HG02623 (cell line): ENCODE results near the gene DSP.

Experiments used
- ATAC-seq: cut with Tn5 transposase; IDR thresholded peaks from one replicate; pipeline ENCODE4 v1.9.1; 2021; ENCODE audit warnings: moderate library complexity; ENCODE audit not compliant: unreplicated experiment

The DSP gene

DNA sequence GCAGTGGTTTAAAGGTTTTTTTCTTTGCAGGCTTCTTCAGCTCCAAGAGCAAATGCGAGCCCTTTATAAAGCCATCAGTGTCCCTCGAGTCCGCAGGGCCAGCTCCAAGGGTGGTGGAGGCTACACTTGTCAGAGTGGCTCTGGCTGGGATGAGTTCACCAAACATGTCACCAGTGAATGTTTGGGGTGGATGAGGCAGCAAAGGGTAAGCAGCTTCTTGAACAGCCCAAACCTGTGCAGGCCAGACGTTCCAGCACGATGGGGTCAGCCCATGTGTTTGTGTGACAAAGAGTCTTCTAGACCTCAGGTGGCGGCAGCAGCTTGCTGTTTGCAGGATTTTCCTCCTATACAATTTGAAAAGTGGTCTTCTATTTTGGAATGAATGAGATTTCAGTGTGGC, 17.7 kb downstream of the DSP start:
- ATAC-seq: no peak

DNA sequence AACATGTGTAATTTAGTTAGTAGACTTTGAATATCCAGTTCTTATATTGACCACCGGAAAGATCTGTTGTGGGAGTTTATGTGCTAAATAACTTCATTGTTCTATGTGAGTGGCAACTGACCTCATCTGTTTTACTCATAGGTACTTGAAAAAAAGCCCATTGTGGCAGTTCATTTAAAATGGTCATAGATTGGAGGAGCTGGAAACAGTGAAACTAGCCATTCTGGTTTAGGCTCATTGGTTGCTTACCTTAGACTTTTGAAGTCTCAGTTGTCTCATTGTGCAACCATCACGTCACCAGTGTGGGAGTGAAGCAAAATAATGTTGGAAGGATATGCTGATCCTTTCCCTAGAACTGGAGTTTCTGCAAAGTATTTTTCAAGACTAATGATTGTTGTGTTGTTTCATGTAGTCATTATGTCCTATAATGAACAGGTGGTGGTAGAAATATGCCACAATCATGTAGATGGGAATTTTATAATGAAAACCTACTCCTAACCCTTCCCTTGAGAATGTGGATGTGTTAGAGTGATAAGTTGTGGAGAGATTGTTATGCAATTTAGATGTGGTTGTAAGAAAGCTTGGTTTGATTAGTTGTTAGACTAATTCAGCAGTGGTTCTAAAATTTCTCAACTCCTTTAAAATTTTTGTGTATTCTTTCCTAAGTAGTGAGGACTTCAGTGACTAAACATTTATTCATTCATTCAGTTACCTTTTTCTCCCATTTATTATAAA, 18.3 kb downstream of the DSP start:
- ATAC-seq: no peak

DNA sequence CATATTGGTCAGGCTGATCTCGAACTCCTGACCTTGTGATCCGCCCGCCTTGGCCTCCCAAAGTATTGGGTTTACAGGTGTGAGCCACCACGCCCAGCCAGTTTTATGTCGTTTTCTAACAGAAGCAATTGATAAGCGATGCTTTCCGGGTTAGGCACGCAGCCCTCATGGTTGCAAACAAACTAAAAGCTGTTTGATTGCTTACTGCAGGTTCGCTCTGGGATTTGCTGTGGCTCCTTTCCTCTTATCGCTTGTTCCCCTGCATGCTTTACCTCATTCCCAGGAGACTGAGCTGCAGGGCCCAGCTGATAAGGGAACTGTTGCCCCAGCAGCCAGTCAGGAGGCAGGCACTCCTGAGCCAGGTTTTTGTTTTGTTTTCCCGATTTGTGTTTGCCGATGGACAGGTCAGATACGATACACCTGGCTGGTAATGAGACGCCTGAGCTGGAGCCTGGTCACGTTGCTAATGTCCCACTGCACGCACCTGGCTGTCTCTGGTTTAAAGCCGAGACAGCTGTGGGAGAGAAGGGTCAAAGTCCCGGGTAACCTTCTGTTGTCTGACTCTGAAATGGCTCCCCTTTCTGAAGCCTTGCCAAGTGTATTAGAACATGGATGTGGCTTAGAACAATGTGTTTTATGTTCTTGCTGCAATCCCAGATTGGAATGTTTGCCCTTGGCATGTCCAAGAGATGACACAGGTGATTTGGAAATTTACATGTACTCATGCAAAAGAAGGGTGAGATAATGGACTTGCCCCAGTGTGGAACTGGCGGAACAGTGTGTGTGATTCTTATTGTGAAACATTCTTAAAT, 19.9 kb downstream of the DSP start:
- no peak for ATAC-seq

DNA sequence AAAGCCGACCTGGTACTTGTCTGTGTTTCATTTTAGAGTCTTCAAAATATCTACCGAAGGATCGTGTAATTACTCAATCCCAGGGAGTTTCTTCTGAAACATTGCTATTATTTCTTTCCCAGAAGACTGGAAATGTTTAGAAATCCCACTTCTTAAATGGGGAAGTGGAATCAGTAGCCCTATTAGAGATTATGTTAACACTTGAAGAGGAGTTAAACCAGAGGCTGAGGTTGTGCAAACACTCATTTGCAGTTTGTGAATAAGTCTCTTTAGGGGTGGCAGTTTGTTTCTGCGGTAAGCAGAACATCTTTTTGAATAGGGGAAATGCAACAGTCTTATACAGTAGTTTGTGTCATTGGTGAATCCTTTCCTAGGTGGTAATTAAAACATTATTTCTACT, 21.3 kb downstream of the DSP start:
- ATAC-seq: no peak

DNA sequence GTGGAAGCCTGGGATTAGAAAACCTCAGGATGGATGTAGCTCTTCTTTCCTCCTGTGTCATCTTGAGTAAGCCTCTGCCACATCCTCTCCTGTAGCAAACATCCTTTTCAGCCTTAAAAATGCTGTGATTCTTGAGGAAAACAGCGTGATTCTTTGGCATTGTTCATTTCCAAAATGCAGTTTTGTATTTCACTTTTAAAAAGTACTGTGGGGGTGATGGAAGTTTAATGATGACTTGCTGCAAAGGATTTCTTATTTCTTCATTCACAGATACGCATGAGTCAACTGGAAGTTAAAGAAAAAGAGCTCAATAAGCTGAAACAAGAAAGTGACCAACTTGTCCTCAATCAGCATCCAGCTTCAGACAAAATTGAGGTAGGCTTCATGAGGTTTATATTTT, 24.6 kb downstream of the DSP start:
- no peak for ATAC-seq

DNA sequence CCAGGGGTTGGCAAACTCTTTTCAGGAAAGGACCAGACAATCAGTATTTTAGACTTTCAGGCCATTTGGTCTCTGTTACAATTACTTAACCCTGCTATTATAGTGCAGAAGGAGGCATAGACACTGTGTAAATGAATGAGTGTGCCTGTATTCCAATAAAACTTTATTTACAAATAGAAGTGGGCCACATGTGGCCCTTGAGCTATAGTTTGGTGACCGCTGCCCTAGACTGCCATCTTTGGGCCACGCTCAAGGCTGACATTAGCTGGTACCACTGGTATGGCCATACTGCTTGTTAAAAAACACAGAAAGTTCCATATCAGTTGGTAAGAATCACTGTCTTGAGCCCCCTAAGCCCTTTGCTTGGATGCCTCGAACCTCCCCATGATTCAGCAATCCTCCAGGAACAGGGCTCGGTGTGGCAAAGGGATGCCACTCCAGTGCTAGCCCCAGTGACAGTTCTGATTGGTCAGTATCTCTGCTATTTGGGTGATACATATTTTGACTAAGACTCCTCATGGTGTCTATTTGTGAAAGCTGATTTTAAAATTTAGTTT, 25.2 kb downstream of the DSP start:
- ATAC-seq: no peak

DNA sequence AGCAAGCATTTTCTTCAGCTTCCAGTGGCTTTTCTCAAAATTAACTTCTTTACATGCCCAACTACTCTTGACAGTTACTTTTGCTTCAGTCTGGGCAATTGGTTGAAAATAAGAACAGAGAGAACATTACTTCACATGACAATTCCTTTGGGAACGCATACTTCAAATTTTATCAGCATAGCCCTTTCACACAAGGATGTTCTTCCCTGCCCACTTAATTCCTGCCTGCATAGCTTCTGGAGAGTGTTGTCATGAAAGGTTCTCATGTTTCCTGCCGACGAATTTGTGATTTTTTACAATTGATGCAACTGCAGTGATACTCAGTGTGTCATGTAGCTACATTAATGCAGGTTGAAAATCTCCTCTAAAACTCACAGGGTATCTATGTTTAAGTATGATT, 26.6 kb downstream of the DSP start:
- no peak for ATAC-seq

DNA sequence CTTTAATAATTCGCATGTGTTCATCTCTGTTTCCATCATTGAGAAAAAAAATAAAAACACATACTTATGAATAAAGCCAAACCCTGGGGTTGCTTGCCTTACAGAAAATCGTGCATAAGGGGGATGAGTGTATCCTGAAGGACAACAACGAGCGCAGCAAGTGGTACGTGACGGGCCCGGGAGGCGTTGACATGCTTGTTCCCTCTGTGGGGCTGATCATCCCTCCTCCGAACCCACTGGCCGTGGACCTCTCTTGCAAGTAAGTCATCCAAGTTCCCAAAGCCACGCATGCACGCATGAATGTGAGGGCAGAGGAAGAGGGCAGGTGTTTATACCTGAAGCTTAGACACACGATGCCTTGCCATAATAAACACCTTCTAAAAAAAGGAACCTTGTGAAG, 27.6 kb downstream of the DSP start:
- no peak for ATAC-seq

DNA sequence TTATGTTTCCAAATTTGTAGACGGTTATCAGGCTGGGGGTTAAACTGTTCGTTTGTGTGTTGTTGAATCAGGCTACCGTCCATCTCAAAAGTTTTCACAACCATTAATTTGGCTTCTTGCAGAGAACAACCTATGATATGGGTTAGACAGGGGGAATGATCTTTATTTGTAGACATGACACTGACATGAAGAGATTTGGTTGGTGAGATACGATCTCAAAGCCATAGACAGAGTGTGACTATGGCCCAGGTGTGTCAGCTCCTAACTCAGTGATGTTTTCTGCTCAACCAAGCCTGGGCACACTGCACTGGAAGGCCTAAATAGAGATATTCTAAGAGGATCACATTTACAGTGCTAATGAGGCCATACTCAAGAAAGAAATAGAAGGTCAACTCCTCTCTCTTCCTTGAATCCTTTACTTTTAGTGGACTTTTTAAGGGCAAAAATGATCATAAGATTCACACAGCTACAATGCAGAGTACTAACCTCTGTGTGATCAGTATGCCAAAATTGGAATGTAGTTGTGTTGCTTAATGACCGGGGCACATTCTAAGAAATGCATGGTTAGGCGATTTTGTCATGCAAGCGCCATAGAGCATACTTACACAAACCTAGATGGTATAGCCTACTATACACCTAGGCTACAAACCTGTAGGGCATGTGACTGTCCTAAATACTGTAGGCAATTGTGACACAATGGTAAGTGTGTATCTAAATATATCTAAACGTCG, 30.9 kb downstream of the DSP start:
- no peak for ATAC-seq

DNA sequence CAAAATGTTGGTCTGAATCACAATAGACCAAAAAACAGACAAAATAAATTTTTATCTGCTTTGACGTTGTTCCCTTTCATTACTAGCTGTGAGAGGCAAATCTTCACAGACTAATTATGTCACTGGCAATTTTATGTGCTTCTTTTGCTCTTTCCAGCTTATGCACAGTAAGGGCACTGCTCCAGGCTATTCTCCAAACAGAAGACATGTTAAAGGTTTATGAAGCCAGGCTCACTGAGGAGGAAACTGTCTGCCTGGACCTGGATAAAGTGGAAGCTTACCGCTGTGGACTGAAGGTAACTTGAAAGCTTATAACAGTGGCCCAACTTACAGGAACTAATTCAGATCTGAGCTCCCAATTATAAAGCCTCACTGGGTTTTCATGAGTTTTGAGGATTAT, 33.0 kb downstream of the DSP start:
- ATAC-seq: no peak

DNA sequence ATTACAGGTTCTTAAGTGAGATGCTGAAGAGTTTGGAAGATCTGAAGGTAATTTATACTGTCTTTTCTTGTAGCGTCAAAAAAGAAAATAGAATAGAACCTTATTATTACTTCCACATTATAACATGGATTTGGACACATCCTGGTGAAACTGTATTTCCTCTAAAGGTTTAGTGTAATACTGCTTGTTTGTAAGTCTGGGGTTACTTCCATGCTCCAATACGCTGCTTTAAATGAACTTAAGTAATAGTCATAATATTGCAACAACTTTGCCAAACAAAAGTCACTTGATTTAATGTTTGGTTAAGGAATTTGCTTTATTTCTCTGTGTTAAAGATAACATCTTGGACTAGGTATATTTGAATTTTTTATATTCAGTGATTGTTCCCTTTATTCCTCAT, 37.0 kb downstream of the DSP start:
- no peak for ATAC-seq

DNA sequence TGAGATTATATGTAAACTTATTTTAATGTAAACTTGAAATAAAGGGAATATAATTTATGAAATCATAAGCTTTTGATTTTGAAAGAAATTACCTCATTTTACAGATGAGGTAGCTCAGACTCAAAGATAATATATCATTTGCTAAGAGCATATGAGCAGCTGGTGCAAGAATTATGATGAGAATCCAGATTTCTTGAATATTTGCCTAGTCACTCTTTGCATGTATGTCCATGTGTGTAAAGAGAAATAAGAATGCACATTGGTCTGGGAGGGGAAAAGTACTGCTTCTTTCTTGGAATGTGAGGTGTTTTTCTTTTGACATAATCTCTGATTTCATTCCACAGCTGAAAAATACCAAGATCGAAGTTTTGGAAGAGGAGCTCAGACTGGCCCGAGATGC, 37.5 kb downstream of the DSP start:
- ATAC-seq: no peak

DNA sequence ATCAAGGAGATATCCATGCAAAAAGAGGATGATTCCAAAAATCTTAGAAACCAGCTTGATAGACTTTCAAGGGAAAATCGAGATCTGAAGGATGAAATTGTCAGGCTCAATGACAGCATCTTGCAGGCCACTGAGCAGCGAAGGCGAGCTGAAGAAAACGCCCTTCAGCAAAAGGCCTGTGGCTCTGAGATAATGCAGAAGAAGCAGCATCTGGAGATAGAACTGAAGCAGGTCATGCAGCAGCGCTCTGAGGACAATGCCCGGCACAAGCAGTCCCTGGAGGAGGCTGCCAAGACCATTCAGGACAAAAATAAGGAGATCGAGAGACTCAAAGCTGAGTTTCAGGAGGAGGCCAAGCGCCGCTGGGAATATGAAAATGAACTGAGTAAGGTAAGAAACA, 38.4 kb downstream of the DSP start:
- ATAC-seq: no peak

DNA sequence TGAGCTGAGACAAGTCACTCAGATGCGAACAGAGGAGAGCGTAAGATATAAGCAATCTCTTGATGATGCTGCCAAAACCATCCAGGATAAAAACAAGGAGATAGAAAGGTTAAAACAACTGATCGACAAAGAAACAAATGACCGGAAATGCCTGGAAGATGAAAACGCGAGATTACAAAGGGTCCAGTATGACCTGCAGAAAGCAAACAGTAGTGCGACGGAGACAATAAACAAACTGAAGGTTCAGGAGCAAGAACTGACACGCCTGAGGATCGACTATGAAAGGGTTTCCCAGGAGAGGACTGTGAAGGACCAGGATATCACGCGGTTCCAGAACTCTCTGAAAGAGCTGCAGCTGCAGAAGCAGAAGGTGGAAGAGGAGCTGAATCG, 39.1 kb downstream of the DSP start:
- no peak for ATAC-seq

DNA sequence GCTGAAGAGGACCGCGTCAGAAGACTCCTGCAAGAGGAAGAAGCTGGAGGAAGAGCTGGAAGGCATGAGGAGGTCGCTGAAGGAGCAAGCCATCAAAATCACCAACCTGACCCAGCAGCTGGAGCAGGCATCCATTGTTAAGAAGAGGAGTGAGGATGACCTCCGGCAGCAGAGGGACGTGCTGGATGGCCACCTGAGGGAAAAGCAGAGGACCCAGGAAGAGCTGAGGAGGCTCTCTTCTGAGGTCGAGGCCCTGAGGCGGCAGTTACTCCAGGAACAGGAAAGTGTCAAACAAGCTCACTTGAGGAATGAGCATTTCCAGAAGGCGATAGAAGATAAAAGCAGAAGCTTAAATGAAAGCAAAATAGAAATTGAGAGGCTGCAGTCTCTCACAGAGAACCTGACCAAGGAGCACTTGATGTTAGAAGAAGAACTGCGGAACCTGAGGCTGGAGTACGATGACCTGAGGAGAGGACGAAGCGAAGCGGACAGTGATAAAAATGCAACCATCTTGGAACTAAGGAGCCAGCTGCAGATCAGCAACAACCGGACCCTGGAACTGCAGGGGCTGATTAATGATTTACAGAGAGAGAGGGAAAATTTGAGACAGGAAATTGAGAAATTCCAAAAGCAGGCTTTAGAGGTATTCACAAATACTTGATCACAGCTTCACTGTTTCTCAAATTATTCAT, 39.6 kb downstream of the DSP start:
- no peak for ATAC-seq

DNA sequence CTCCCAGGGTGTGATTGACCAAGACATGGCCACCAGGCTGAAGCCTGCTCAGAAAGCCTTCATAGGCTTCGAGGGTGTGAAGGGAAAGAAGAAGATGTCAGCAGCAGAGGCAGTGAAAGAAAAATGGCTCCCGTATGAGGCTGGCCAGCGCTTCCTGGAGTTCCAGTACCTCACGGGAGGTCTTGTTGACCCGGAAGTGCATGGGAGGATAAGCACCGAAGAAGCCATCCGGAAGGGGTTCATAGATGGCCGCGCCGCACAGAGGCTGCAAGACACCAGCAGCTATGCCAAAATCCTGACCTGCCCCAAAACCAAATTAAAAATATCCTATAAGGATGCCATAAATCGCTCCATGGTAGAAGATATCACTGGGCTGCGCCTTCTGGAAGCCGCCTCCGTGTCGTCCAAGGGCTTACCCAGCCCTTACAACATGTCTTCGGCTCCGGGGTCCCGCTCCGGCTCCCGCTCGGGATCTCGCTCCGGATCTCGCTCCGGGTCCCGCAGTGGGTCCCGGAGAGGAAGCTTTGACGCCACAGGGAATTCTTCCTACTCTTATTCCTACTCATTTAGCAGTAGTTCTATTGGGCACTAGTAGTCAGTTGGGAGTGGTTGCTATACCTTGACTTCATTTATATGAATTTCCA, 43.9 kb downstream of the DSP start:
- ATAC-seq: no peak

DNA sequence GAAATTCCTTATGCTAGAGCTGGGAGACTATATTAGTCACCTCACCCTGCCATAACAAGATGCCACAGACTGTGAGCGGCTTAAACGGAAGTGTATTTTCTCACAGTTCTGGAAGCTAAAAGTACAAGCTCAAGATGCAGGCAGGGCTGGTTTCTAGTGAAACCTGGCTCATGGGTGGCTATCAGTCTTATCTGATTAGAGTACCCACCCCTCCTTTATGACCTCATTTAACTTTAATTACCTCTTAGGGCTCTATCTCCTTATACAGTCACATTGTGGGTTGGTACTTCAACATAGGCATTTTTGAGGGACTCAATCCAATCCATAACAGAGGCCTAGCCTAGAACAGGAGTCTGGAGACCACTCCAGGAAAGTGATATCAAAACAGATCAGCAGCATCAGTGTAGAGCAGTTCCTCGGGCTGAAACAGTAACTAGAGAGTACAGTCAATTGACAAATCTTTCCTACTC, 46.2 kb downstream of the DSP start:
- no peak for ATAC-seq

DNA sequence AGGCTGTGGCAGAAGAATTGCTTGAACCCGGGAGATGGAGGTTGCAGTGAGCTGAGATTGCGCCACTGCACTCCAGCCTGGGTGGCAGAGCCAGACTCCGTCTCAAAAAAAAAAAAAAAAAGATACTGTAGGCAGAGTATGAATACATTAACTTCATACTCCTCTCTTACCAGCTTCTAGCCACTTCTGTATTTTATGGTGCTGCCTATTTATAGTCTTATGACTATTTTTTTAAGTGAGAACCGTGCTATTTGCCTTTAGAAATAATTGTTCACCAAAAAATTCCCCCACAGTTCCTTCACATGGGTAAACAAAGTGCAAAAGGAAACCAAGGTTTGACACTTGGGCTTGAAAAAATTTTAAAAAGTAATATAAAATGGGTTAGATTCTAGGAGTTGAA, 47.0 kb downstream of the DSP start:
- no peak for ATAC-seq

DNA sequence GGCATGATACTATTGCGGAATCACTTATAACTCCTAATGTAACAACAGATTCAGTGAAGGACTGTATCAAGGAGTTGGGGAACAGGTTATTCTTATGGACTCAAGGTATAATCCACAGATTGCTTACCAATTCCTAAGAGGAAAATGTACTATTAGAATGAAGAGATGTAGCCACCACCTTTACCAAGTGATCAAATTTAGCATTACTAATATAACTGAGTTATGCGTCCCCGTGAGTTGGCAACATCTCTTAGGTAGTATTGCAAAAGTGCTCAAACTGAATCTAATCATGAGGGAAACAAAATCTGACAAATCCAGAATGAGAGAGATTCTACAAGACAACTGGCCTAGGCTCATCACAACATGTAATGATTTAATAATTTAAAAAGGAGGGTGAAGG, 47.8 kb downstream of the DSP start:
- ATAC-seq: no peak
